GM18505 (cell line): ENCODE data around the gene TMEM145.
A peak's percentile ranks its signal among the peaks of the same experiment; 100 is the strongest.

Source experiments
- ATAC-seq: cut with Tn5 transposase; IDR thresholded peaks from one replicate; pipeline ENCODE4 v1.9.1; 2021; ENCODE audit not compliant: unreplicated experiment
- POLR2A ChIP-seq: IDR thresholded peaks from 4 replicates; pipeline ENCODE4 v1.6.1; 2011; ENCODE audit warnings: borderline replicate concordance; ENCODE audit not compliant: insufficient read depth, insufficient read length; ENCODE audit errors: extremely low read depth

TMEM145 gene

DNA sequence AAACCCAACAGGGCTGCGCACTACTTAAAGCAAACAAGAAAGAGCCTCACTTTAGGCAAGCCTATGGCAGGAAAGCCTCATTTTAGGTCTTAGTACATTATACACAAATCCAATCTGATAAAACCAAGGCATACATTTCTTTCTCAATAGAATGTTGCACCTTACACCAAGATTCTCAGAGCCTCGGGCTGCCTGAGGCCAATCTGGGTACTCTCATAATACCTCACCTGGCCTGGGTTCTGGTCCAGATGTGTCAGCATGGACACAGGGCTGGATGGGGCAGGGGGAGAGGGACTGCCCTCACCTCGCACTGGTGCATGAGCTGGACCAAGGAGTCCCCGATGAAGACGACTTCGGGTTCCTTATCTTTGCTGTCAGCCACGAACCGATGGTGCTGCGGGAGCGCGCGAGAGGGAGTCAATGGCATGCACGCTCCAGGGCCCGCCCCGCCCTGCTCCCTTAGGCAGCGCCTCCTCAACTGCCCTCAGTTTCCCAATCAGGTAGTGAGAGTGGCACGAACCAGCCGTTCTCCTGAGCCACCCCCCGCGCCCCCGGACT lies 11.4 kb upstream of the TMEM145 start, which contains the start of gene PRR19:
PRR19 (plus strand) TSS at position 487 of the 558 bp plus-strand sequence. CDS start 7,453 bp downstream, outside the sequence.
- no peak for TF ChIP-seq POLR2A
- peak; percentile 8 for ATAC-seq

DNA sequence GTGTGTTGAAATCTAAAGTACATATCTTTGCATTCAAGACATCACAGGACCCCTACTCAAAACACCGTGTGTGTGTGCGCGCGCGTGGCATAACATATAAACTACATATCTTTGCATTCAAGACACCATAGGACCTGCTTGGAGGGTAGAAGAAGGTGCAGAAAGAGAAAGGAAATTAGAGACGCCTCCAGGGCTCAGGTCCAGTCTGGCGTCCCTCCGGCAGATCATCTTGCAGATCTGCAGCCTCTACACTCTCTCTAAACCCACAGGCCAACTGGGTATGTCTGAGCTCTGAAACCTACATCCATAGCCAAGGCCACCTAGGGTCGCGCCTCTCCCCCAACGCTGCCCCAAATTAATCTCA lies 10.0 kb upstream of the TMEM145 start:
- no peak for ATAC-seq

GRCh38 chr19:42303876-42304275 lies 9.2 kb upstream of the TMEM145 start:
- no peak for ATAC-seq
- no peak for TF ChIP-seq POLR2A

More for the DNA sequence above, 10.0 kb upstream of the TMEM145 start:
- no peak for TF ChIP-seq POLR2A

DNA sequence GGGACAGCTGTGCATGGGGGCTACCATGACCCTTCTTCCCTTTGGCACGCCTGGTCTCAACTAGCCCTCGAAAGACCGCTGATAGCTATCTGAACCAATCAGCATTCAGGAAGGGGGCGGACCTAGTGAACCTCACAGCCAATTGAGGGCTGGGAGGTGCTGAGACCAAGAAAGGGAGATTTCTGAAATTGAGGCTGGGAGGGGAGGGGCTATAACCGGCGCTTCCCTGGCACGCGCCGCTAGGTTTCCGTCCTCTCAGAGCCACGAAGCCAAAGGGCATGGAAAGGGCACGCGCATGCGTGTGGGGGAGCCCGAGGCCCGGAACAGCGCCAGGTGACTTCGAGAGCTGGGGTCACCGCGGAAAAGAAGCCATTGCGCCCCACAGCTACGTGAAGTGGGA lies 6.5 kb upstream of the TMEM145 start:
- no peak for TF ChIP-seq POLR2A
- no peak for ATAC-seq

- ATAC-seq, result no peak
- no peak for TF ChIP-seq POLR2A
These were observed 3.4 kb upstream of the TMEM145 start for GRCh38 chr19:42309686-42310085.

GRCh38 chr19:42311657-42312056 lies 1.5 kb upstream of the TMEM145 start:
- TF ChIP-seq POLR2A, result no peak
- ATAC-seq, result no peak

GRCh38 chr19:42312370-42312769 lies 739 bp upstream of the TMEM145 start:
- TF ChIP-seq POLR2A, result no peak
- ATAC-seq, result no peak

GRCh38 chr19:42313840-42314755 lies 989 bp downstream of the TMEM145 start:
- ATAC-seq, result no peak
- TF ChIP-seq POLR2A, result no peak

DNA sequence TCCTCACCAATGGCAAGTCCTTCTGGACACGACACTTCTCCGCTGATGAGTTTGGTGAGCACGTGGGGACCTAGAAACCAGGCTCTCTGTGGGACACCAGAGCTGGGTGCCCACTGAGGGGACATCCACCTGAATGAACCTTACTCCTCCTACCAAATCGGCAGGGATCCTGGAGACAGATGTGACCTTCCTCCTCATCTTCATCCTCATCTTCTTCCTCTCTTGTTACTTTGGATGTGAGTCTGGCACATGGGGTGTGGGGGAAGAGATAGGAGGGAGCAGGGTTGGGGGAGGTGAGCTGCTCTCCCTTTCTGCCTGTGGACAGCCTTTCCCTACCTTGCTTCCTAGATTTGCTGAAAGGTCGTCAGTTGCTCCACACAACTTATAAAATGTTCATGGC lies 1.9 kb downstream of the TMEM145 start:
- no peak for TF ChIP-seq POLR2A
- no peak for ATAC-seq

DNA sequence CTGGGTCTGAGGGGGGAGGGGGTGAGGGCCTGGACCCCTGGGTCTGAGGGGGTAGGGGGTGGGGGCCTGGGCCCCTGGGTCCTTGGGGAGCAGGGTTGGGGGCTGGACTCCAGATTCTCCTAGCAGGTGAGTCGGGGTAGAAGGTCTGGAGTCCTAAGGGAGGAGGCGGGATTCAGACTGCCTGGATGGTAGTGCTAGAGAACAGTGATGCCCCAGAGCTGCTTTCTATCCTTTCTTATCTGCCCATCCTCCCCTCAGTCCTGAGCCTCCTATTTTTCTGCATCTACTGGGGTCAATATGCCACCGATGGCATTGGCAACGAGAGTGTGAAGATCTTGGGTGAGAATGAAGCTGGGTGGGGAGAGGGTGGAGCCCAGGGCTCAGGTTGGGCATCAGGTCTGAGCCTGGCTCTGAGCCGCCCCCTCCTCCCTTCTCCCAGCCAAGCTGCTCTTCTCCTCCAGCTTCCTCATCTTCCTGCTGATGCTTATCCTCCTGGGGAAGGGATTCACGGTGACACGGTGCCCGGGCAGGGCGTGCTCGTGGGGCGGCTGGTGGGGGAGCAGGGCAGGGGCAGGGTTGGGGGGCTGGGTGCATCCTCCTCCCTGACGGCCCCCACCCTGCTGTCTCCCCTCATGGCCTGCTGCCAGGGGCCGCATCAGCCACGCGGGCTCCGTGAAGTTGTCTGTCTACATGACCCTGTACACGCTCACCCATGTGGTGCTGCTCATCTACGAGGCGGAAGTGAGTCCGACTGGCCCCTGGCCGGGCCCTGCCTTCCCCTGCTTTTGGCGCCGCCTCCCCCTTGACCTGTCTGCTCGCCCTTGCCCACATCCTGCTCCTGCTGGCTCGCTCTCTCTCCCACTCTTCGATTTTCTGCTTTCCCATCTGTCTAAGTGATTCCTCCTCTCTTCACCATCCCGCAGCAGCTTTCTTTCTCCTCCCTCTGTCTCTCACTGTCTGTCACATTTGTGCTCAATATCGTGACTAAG lies 3.4 kb downstream of the TMEM145 start:
- peak; percentile 71 for TF ChIP-seq POLR2A
- ATAC-seq, result no peak

DNA sequence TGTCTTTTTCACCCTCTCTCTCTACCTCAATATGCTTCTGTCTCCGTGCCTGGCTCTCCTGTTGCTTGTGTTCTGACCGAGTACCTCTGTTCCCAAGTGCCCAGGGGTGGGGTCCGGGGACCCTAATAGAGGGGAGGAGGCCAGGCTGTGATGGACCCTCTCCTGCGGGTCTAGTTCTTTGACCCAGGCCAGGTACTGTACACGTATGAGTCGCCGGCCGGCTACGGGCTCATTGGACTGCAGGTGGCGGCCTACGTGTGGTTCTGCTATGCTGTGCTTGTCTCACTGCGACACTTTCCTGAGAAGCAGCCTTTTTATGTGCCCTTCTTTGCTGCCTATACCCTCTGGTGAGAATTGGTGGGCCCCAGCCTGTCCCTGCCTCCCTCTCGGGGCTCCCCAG lies 4.4 kb downstream of the TMEM145 start:
- no peak for ATAC-seq

GRCh38 chr19:42322305-42322704 lies 9.2 kb downstream of the TMEM145 start:
- ATAC-seq, result no peak
- TF ChIP-seq POLR2A, result no peak

More for the DNA sequence above, 4.4 kb downstream of the TMEM145 start:
- TF ChIP-seq POLR2A, result no peak

- no peak for TF ChIP-seq POLR2A
- ATAC-seq, result no peak
These were observed 10.4 kb downstream of the TMEM145 start for GRCh38 chr19:42323473-42323851.
